EL (cell line): Measurements from ENCODE around the gene CAPZB.

Source experiments
- DNase-seq: peaks from one replicate; pipeline ENCODE4 v3.0.0-alpha.2; 2016

The CAPZB gene

DNA sequence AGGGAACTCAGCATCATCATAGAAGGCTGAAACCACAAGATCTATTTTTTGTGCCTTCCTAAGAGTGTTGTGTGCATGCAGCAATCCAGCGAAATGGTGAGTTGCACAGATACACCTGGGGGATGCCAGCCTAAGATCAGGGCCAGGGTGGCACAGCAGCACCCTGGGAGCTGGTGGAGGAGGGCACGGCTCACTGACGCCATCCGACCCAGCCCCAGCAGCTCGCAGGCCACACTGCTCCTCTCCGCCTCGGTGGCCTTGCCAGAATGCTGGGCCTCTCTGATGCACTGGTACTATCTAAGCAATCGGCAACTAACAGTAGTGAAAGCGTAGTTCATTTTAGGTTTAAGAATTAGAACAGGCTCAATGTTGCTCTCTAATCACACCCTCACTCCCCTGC is 37.8 kb downstream of the CAPZB start:
- DNase-seq, result no peak

DNA sequence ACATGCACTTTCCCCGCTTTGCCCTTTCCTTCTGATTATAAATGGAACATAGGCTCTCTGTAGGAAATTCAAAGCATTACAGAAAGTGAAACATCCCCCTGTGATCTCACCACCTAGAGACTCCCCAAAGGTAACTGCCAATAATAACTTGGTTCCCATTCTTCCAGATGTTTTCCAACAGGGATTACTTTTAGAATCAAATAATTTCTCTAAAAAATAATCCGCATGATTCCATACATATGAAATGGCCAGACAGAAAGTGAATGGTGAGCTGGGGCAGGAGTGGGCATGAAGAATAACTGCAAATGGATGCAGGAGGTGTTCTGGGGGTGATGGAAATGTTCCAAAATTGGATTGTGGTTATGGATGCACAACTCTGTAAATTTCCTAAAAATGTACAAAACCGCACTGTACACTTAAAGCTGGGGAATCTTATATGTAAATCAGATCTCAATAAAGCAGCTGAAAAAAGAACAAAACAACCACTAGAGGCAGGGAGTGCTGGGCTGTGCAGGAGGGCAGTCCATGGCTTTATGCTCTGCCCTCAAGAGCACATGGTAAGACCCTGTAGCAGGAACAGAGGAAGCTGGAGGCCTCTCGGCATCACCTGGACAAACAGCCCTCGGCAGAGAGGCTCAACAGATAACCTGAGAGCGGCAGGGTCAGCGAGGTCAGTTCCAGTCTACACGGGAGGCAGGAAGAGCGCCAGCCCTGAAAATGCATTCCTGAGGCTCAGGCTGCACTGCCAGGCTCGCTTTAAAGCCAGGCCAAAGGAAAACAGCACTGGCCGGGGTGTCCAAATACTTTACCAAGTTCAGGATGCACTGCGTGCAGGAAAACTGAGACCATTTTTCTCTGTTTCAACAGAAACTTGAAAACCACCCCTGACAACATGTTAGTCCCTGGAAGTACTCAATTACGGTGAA is 39.7 kb downstream of the CAPZB start:
- peak; percentile 56 for DNase-seq

DNA sequence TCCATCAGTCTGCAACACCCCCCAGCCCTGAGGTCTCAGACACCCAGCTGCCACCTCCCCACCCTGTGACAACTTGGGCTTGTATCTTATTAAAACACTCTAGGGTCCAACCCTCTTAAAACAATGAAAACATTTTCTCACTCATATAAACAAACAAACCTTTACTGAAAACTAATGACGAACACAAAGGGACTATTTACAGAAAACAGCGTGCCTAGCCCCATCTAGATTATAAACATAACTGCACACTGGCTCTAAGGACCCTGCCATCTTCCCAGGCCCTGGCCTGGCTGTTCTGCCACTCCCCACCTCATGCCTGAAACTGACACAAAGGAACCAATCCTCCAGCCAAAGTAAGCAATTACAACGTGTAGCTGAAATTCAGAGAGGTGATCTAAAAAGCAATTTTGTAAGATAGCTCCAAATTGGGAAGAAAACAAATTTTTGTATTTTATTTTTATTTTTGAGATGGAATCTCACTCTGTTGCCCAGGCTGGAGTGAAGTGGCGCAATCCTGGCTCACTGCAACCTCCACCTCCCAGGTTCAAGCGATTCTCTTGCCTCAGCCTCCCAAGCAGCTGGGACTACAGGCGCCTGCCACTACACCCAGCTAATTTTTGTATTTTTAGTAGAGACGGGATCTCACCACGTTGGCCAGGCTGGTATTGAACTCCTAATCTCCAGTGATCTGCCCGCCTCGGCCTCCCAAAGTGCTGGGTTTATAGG is 40.9 kb downstream of the CAPZB start:
- no peak for DNase-seq

DNA sequence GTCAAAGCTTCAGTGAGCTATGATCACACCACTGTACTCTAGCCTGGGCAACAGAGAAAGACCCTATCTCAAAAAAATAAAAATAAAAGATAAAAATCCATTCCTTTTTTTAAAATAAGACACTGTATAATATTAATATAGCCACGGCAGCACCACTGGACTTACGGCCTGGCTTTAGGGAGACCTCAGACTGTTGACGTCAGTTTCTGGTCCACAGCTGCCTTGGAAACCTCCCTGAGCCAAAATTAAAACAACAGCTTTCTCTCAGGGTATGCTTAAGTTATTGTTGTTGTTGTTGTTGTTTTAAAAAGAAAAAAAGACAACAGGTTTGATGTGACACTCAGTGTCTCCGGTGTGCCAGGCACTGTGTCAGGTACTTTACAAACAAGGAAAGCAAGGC is 42.0 kb downstream of the CAPZB start:
- DNase-seq, result no peak

DNA sequence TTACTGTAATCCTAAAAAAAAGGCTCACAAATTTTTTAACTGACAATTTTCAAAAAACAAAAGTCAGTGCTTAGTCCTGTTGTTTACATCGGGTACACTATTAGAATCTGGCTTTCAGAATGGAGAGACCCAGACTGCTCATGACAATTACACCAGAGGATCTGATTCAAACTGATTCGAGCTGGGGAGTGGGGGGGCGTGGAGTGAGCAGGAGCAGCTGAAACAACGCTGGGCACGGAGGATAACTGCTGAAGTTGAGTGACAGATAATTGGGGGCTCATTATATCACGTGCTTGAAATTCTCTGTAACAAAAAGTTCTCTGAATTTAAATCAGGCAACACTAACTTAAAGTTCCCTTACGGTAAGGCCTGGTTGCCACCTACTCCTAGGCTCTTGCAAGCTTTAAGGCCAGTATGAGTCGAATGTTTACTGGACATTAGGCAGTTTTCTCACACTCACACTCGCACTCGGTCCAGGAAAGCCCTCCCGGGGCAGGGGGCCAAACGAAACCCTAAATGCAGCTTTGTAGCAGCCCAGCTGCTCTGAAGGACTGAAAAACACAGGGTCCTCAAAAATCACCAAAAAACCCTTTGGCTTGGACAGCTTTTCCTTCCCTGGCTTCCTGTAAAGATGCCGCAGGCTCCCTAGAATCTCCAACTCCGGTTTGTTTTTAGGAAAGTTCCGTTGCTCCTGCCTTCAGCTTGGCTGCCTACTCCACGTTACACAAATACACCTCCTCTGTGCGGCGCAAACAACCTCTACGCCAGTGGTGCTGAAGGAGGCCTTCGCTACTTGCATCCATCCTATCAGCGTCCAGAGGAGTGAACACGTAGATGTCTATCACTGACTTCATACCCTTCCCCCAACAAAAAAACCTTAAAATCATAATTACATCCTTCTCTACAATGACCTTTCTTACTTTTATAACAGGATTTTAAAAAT is 42.9 kb downstream of the CAPZB start:
- no peak for DNase-seq

DNA sequence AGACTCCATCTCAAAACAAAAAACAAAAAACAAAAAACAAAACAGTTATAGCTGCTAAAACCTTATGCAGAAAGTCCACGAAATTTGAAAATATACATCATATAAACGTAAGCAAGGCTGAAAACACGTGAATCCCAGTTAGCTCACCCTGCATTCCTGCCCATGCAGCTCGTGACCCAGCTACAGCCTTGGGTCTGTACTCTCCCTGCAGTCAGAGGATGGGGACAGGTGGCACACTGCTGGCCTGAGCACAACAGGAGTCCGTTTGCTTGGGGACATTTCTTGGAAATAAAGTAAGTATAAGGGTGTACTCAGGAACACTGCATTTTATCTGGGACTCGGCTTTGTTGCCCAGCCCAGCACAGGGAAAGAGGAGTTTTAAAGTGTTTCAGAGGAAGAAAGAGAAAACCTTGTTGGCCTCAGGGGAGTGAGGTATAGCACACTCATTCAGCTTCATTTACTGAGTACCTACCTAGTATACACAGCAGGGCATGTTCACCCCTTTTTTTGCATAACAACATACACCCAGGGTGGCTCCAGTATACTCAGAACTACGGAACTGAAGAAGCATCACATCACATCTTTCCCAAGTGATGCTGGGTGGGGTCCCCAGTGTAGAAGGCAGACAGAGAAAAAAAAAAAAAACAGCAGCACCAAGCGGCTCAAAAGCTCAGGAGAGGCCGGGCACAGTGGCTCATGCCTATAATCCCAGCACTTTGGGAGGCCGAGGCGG is 44.1 kb downstream of the CAPZB start:
- peak; percentile 37 for DNase-seq

DNA sequence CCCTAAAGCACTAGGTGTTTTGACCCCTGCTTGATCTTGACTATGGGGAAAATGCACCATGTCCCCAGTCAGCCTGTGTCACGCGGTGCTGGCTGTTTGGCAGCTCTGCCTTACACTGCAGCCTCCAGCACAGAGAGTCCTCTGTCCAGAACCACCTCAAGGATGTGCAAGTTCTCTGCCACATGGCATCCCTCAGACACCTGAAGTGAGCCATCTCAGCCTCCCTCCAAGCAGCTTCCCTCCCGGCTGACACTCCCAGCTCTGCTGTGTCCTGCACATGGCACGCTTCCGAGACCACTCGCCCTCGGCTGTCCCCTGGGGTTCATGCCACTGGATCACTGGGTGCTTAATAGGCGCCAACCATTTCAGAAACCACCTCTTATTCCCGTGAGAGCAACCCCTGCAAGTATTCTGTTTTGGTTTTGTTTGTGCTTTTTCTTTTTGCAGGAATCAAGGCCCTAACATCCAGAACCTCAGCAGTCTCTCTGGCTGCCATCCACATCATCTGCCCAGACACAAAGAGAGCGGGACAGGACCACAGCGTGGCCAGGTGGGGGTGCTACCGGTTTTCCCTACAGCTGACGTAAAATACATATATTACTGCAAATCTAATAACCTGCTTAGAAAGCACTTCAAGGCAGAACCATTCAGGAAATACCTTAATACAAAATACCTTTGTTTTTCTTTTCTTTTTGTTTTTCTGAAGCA is 45.7 kb downstream of the CAPZB start:
- no peak for DNase-seq

DNA sequence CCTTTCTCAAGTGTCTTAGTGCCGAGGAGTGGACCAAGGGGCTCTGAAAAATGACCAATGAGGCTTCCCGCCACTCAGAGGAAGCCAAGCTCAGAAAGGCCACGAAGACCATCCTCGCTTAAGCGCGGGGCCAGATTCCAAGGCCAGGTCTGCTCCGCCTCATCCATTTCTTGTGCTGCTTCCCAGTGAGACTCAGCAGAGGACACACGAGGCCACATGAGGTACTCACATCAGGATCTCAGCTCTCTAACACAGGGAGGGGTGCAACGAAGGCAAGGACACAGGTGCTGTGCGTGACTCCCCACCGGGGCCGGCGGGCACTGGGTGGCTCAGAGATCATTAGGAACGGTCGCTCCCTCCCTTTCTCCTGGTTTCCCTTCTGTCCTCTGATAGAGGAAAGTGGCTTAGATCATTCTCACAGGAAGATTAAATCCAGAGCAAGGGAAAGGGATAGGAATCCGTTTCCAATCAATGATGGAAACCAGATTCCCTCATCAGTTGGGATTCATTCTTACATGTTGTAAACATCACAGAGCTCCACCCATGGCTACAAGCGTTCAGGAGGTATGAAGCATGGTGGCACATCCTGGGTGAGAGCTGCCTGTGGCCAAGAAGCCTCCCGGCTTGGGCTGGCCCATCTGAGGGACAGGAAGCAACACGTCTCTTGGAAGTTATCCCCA is 46.7 kb downstream of the CAPZB start:
- no peak for DNase-seq

DNA sequence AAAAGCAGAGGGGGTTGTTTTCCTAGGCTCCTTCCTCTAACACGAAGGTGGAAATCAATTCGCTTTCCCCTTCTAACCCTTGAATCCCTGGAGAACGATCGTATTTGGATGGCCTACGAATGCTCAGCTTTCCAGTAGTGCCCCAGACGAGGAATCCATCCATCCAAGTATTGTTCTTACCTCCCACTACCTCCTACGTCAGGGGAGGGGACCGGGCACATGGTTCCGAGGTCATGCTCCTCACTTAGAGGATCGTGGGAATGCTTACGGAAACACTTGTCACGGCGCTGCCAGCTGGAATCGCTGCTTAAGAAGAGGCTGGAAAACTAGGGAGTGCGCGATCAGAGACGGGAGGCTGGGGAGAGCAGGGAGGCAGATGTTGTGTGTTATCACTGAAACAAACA is 47.4 kb downstream of the CAPZB start:
- no peak for DNase-seq

DNA sequence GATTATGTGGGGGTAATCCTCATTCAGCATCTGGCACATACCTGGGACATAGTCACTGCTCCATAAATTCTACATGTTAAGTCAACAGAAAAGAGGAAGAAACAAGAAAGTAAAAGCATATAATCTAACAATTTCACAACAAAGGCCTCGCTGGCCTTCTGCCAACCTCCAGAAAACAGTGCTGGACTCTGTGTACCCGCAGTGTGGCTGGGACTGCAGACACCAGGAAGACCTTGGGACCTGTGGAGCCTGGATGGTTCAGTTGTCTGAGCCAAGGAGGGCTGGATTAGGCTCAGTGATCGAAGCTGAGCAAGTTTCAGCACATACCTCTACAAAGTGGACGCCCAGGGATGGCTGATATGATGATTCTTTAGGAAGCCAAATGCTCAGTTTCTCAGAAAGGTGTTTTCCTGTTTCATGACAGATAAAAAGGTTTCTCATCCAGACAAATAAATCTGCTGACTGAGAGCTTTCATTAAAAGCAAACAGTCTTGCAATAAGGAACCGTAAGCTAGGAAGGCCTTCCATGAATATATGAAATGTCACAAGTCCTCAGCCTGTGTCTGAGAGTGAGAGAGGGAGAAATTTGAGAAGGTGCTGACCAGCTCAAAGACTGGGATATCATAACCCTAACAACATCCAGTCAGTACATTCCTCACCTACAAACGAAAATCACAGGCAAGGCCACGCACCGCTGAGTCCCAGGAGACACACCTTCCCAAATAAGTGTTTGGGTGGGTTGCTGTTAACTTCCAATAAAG is 48.4 kb downstream of the CAPZB start:
- DNase-seq, result peak; percentile 69

DNA sequence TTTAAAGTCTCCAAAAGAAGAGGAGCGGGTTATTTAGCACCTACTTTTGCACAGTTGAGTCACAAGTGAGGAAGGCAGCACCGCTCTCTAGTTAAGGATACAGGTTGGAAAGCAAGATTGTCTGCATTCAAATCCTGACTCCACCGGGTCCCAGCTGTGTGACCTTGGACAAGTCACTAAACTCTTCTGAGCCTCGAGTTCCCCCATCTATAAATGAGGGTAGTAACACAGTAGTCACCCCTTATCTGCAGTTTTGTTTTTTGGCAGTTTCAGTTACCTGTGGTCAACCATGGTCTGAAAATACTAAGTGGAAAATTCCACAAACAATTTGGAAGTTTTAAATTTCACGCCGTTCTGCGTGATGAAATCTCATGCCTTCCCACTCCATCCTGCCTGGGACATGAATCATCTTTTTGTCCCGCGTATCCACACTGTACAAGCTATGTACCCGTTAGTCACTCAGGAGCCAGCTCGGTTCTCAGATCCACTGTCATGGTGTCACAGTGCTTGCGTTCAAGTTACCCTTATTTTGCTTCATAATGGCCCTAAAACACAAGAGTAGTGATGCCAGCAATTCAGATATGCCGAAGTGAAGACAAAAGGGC is 49.4 kb downstream of the CAPZB start:
- peak; percentile 75 for DNase-seq

DNA sequence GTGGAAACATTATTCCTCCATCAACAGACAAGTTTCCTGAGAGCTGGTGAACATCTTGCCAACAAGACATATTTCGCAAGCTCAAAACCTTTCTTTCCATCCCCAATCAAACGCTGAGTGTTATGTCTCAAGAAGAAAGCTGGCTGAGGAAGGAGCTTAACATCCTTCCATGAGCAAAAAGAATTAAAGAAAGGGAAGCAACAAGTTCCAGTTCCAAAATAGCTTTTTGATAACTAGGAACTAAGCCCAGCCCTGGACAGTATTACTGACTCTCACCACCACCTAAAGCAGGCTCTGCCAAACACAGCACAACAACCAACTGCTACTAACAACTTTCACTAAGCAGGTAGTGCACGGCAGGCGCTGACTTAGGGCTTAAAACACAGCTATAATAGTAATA is 50.2 kb downstream of the CAPZB start:
- no peak for DNase-seq

DNA sequence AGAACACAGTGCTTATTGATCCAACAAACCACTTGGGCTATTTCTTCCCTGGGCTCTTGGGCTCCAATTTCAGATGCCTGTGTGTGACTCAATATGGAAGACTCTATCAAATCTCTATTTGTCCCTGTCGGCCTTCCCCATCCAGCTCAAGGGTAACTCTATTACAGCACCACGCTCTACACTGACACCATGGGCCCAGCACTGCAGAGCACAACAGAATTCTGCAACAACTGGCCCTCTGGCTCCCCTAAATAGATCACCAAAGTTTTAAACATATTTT is 51.7 kb downstream of the CAPZB start:
- DNase-seq, result no peak

DNA sequence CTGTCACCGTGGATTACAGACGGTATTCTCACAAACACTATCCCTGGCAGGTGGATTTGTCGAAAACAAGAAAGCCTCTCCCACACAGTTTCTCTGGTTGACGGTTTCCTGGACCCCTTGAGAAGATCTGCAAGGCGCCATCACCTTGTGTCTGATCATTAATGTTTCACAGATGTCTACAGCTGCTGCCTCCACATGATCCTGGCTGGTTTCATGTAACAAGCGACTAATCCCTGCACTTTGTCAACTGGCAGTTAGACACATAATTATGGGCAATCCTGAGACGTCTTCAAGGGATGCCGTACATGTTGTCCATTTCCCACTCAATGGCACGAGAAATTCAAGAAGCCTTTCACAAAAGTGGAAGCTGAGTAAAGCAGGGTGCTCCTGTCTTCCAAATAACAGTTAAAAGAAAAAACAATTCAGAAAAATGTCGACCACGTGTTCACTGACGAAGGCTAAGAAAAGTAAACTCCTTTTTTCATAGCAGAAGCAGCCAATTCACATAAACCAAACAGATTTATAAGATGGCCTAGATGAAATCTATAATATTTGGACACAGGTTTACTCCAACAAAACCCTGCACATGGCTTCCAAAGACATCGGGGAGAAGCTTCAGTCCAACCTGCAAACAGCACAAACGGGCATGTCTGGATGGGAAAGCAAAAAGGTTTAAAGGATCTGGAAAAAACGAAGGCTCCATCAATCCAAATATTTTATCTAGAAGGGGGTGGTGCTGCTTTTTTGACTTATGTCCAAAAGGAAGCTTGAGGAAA is 52.2 kb downstream of the CAPZB start:
- DNase-seq, result no peak

DNA sequence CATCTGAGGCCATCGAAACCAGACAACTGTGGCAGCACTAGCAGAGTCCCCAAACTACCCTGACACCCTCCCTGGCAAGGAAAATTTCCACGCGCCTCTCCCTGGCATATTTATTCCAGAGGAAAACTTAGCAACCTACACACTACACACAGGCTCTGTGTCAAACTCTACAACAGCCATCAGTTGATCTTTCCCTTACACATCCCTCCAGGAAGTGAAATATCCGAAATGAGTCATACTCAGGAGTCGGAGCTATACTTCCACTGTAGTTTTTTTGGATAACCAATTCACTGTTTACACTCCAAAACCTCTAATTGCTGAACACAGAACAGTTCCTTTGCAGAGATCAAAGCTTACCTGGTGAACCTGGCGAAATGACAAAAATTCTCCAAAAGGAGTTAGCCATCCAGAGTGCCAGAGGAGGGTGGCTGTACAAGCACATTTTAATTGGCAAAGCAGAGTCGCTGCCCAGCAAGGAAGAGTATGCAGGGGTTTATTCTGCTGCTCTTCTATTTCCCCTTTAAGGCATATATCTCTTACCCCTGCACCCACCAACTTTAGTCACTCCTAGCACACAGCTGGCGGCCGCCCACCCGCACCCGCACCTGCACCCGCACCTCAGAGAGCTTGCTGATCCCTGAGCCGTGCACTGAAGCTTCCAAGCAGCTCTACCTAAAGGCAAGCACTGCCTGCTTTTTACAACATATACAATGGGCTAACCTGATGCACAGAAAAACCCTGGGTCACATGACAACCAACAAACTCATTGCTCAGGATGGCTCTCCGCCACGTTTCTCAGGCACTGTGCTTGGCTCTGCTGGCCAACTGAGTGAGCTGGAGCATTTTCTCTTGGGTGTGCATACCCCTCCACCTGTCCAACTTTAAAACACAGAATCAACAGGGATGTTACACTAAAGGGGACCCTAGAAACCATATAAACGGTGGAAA is 54.9 kb downstream of the CAPZB start:
- DNase-seq, result peak; percentile 66

DNA sequence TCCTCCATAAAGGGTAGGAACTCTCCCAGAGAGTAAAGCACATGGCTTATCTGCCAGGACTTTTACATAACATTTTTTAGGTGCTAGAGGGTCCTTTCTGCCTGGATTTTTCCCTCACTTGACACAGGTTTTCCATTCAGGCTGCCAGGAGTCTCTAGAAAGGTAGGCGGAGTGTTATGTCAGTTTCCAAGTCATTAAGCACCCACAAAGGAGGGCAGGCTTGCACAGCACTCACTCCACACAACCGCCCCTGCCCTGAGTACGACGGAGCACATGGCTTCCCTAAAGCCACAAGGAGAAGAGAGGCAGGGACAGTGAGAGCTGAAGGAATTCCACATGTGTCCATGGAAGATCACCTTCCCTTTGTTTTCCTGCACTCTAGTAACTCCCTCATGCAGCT is 55.7 kb downstream of the CAPZB start:
- no peak for DNase-seq

DNA sequence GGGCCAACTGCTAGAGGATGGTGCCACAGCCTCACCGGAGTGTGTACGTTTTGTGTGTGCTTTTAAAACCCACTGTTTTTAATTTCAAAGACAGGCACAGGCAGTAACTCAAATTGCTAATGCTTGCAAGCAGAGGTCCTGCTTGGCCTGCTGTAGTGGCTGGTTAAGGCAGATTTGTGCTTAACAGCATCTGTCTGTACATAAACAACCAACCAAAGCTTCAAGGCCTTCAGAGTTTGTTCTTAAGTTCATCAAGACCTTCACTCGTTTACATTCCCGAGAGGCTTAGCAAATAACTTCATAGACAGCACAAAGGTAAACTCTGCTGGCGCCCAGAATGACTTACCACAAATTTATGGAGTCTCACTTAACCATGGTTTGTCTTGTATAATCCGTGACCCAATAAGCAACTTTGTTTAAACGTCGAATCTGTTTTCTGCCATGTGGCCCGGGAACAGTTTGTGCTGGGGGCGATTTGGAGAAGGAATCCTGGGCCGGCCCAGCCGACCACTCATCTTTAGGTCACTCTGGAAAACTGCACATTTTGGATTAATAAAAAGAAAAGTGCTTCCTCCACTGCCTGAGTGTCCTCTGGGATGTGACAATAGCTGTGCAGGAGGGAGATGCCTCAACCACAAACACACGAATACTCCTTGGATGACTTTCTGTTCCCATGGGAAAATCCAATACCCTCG is 58.1 kb downstream of the CAPZB start:
- DNase-seq, result peak; percentile 60
